GM19193 (cell line): Measurements from ENCODE around the gene DAPK2.

Source experiments
- POLR2A ChIP-seq: IDR thresholded peaks from 4 replicates; pipeline ENCODE4 v1.6.1; 2011; ENCODE audit not compliant: insufficient read depth, insufficient read length; ENCODE audit errors: extremely low read depth

Gene DAPK2

DNA sequence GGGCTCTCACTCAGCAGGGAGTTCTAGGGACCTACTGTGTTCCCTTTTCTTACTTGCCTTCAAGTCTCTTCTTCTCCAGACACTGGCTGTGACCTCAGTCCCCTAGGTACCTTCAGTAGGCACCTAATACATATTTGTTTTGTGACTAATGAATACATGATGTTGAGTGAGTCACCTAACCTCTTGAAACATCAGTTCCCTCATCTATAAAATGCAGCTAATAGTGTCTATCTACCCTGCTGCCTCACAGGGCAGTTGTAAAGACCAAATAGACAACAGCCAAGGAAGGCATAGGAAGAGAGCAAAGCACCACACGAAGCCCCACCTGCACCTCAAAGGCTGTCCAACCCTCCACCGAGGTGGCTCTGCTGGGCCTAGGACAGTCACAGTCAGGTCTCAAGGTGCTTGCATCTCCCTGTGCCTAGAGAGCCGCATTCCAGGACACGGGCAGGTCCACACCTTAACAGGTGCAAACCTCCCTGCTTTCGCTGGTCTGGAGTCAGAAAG is 29.1 kb downstream of the DAPK2 start:
- no peak for TF ChIP-seq POLR2A

DNA sequence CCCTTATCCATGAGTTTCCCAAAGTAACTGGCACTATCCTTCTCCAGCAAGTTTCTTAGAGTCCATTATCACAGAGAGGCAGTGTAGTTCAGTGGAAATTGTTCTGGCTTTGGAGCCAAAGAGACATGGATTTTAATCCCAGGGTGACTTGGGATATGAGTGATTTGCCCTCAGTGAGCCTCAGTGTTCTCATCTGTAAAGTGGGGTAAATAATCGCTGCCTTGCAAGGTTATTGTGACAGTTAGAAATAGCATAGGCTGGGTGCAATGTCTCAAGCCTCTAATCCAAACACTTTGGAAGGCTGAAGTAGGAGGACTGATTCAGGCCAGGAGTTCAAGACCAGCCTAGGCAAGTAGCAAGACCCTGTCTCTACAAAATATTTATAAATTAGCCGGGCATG is 30.0 kb downstream of the DAPK2 start:
- no peak for TF ChIP-seq POLR2A

DNA sequence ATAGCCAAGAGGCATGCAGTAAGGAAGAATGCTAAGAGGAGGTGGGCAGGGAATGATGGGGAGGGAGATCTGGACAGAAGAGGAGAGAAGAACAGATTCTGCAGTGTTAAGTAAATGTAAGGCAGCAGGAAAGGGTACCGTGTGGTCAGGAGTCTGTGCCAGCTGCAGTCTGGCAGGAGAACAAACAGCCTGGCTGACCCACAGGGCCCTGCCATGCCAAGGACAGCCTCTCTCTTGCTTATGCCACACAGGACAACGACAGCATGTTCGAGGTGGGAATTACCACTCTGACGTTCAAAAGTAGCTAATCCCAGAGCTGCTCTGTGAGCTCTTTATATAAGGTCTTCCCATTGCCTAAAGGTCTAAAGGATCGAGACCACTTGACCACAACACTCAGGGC is 31.3 kb downstream of the DAPK2 start:
- no peak for TF ChIP-seq POLR2A

DNA sequence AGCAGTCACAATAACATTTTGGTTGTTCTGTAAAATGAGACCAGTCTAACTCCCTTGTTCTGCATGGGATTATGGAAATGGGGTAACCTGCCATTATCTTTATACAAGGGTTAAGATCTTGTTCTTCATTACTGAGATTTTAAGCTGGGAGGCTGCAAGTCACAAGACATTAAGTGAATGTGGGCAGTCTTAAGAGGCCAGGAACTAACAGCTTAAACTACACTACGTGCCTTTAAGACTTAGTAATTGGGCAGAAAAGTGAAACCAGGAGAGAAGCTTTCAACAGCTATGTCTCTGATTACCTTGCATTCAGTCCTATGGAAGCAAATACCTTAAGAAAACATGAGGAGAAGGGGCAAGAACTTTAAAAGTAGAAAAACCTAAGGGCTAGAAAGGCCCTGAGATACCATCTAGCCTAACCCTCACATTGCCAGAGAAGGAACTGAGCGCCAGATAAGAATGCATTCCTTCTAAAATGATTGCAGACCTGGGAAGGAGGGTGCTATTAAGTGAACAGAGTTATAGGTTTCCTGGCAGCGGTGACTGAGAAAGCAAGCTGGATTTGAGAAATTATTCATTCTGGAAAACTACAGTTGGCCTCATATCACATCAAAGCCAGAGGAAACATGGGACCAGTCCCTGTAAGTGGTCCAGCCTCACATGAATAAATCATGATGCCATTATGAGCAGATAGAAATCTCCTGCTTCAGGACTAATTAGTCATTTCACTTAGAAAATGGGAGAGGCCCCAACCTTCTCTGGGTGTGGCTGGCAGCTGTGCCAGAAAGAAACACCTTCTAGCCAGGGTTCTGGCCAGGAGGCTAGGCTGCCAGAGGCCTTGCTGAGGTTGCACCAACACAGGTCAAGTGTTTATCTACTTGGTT is 32.9 kb downstream of the DAPK2 start:
- no peak for TF ChIP-seq POLR2A

DNA sequence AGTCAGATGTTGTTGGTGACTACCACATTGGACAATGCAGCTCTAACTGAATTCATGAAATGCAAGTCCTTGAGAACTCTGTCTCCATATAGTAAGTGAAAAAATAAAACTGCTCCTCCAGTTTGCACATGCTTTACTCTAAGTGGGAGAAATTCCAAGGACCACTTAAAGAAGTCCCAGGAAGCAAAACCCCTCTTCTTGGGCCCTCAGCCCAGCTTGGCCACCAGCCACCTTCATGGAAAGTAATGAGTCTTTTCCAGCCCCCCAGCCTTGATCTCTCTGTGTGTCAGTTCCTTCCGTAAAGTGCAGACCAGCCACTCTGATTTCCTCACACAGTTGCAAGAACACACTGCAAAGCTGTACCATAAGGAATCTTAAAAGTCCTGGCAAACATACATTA is 34.5 kb downstream of the DAPK2 start:
- no peak for TF ChIP-seq POLR2A

DNA sequence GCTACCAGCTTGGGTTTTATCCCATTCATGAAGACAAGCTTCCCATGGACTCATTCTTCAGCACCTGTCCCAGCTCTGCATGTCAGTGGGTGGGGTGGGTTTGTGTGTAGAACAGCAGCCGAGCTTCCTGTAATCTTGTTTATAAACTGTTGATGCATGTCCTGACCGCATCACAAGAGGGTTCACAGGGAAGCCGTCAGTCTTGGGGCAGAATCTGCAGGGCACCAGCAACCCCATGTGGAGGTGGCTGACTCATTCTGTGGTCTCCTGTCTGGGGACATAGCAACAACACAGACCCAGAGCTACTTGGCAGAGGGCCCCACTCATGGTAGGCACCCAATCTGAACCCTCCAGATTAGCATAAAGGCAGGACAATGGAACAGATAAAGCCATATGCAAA is 35.6 kb downstream of the DAPK2 start:
- TF ChIP-seq POLR2A = no peak

DNA sequence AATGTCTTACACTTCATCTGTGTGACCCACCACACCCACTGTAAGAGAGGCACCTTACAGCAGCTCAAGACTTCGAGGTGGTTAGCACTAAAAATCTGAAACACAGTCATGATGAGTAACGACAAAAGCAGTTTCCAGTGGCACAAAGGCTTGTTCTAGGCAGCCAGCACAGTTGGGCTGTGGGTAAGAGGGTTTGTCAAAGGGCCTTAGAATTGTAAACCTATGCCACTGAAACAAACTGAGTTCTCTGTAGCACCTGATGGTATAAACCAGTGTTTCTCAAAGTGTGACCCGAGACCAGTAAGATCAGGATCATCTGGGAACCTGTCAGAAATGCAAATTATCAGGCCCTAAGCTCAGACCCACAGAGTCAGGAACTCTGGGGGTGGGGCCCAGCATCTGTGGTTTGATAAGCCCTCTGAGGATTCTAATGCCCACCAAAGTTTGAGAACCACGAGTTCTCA is 36.5 kb downstream of the DAPK2 start:
- TF ChIP-seq POLR2A = no peak

DNA sequence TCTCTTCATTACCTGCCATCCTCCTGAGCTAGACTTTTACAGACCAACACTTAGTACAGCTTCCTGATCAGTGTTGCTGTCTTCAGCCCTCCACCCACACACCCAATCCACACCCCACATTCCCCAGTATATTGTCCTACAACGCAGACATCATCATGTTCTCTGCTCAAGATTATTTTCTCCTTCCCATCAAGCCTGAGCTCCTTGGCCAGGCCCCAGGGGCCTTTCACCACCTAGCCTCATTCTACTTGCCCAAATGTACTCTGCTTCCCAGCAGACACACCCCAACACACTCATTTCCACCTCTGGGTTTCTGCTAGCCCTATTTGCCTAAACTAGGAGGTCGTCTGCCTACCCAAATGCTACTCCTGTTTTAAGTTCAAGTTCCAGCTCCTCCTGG is 37.0 kb downstream of the DAPK2 start:
- TF ChIP-seq POLR2A = no peak

DNA sequence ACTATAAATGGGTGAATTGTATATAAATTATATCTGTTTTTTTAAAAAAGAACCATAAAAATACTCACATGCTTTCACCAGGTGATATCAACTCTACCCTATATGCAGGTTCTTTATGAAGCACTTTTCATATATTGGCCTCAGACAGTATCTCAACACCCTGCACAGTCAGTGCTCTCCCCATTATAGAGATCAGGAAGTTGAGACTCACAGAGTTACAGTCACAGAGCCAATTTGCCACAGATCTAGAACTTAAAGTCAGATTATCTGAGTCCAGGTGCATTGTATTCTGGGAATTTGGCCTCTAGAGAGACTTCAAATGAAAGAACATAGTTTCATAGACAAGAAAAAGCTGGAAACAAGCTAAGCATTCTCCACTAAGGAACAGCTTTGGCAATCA is 38.1 kb downstream of the DAPK2 start:
- no peak for TF ChIP-seq POLR2A

DNA sequence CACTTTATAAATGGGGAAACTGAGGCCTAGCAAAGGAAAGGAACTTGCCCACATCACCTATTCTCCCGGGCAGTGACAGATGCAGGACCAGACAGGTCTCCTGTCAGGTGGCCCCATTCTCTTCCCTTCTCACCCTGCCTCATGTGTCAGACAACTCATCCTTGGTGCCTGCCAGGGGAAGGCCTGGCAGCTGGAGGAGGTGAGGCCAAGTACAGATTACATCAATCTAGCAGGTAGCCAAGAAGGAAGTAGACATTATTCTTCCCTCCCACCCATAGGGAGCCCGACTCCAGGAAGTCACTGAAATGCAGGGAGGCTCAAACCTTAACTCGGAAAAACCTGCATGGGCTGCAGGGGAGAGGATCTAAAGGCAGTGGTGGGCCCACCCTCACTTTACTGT is 39.6 kb downstream of the DAPK2 start:
- TF ChIP-seq POLR2A = no peak

DNA sequence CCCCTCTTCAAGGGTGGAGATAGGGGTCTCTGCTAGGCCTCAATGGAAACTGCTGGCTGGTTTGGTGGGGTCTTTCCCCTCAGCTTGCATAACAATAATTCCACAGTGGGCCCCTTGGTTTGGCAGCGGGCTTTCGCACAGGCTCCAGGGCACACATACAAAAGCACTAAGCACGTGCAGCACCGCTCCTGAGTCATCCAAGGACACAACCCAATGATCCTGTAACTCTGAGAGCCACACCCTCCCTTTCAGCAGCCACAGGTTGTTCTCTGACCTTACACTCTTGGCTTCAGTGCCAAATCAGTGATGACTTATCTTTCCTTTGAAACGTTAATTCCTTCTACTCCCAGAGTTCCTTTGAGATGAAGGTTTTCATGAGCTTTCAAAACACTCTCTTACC is 41.7 kb downstream of the DAPK2 start:
- TF ChIP-seq POLR2A = no peak

DNA sequence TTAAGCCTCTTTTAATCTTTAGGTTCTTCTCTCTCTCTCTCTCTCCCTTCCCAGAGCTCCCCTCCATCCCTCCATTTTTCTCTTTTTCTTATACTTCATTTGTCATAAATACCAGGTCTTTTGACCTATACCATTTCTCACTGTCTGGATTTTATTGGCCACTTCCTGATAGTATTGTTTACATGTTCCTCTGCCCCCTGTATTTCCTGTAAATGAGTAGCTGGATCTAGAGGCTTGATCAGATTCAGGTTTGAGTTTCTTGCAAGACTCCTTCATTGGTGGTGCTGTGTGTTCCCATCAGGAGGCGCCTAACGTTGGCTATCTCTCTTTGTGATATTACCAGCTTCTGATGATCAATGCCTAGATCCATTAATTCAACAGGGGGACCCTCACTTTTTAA is 42.2 kb downstream of the DAPK2 start:
- no peak for TF ChIP-seq POLR2A

DNA sequence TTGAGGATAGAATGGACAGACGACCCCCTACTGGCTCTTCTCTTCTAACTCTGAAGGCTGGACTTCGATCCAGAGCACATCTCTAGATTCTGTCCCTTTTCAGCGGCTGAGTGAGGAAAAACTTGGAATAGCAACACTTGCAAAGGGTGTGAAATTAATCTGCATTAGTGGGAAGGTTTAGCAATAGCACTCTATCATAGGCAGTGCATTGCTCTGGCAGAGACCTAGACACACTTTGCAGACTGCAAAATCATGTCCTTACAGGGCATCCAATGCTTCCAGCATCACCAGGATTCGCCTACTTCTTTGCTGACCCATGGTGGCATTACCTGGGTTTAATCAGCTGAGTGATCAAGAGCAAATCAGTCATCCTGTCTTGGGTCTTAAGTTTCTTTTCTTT is 43.1 kb downstream of the DAPK2 start:
- TF ChIP-seq POLR2A = no peak

DNA sequence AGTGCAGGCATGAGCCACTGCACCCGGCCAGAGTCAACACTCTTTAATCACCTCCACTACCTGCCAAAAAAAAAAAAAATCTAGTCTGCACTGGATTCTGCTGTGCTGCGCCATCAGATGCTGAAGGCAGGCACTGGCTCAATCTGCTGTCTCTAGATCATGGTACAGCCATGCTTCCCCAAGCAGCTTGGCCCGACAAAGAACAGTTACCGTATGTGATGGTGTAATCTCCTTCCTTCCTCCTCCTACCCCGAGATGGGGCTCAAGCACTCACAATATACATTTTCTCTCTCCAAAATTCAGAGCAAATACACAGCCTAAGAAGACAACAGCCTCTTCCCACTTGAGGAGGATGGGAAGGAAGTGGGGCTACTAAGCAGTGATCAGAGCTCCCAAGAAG is 45.1 kb downstream of the DAPK2 start:
- TF ChIP-seq POLR2A = no peak

DNA sequence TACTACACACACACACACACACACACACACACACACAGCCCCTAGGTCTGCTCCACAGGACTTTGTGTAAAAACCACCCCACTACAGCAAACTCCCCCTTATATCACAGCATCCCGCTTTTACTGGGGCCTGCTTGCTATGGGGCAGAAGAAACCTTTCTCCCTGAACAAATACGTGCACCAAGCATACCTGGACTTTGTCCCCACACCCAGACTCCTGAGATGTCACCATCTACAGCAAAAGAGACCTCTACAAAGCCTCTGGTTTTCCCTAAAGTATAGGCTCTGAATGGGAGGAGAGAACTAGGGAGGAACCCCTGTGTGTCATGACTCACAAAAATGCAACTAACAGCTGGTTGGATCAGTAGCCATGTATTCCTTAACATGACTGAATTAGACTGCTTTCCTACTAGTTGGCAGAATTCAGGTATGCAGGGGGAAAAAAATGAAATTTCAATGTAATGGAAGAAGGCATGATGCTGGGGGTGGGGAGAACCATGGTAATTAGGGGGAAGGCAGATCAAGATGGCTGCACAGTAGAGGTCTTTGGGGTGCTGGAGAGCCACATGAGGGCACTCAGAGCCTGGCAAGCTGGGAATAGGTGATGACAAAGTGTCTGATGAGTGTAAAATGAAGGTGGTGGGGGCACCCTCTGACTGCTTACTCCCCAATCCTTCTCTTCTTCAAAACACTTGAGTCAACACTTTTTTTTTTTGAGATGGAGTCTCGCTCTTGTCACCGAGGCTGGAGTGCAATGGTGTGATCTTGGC is 45.9 kb downstream of the DAPK2 start:
- TF ChIP-seq POLR2A = no peak

DNA sequence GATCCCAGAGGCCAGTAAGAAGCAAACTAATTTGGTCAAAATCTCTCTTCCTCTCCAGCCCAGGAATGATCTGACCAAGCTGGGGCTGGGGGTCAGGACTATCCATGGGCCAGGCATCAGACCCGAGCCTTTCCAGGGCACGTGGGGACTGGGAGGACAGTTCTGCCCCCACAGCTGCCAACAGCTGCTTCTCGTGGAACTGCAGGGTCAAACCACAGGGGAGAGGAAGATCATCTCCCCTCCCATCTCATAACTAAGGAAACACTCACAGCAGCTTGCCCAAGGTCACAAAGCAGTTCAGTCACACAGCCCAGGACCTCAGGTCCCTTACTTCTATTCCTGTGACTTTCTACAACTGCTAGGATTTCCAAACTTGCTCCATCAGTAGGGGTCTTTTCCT is 47.1 kb downstream of the DAPK2 start:
- TF ChIP-seq POLR2A = no peak
